ENCODE results near the gene NPHP3. TPM values are rescaled to one million over a fixed set of nuclear protein-coding genes. Genes with fewer than 3 reads are reported as not detected.

The NPHP3 gene
- total and polyA plus RNA-seq, 2 of the 4 experiments (the other 2 are of a cell fraction): 19.9 to 21.3 TPM

GRCh38 chr3:132735589-132735988 is 13.4 kb upstream of the NPHP3 start:
- Histone ChIP-seq H3K4me2 (ENCODE audit: low read depth, low read length) (no peak overlapping the region), H3K4me1 (ENCODE audit: control insufficient read depth, insufficient read depth, low read length) (no peaks in the 10 kb centered on the region), H3K9me1 (ENCODE audit: insufficient read depth, low read length) (no peaks in the 10 kb centered on the region), H4K5ac (ENCODE audit: low read depth, low read length) (no peak overlapping the region), H4K20me1 (ENCODE audit: insufficient read depth, low read length) (no peaks in the 10 kb centered on the region), H3K9me3 (ENCODE audit: control insufficient read depth, insufficient read depth, low read length) (no peaks in the 10 kb centered on the region), H2BK20ac (ENCODE audit: low read depth, low read length) (no peak overlapping the region), H3K23ac (ENCODE audit: low read depth, low read length) (no peak overlapping the region), H3K27me3 (ENCODE audit: control insufficient read depth, insufficient read depth, low read length) (peaks cover 12% of the 10 kb centered on the region), H3K14ac (replicated peaks; ENCODE audit: low read depth, low read length) (no peak overlapping the region), H2BK15ac (ENCODE audit: low read depth, low read length) (no peak overlapping the region), H4K91ac (ENCODE audit: insufficient read depth, low read depth, low read length) (no peak overlapping the region), H4K8ac (ENCODE audit: low read depth in 2 of 2, low read length in 2 of 2) (no peak overlapping the region), H2BK120ac (ENCODE audit: low read depth, low read length) (no peak overlapping the region), H3K36me3 (ENCODE audit: control insufficient read depth, insufficient read depth, low read length) (no peaks in the 10 kb centered on the region), H3K18ac (ENCODE audit: low read depth, low read length) (no peak overlapping the region), H3K4me3 (ENCODE audit: insufficient read depth, low read depth, low read length) (no peak overlapping the region), H2AK5ac (ENCODE audit: low read depth, low read length) (no peak overlapping the region), H2AFZ (replicated peaks; ENCODE audit: low read length, poor library complexity) (no peak overlapping the region), H3K4ac (ENCODE audit: low read depth, low read length) (no peak overlapping the region), H3K27ac (ENCODE audit: insufficient read depth, low read length) (no peak overlapping the region), H3K56ac (ENCODE audit: extremely low read depth, insufficient read depth, low read length) (no peak overlapping the region), H2BK5ac (ENCODE audit: low read depth, low read length, poor library complexity, severe bottlenecking) (no peak overlapping the region), H3K79me1 (ENCODE audit: low read depth in 1 of 2, low read length in 2 of 2) (no peaks in the 10 kb centered on the region), H2AK9ac (replicated peaks; ENCODE audit: low read depth, low read length, poor library complexity) (no peak overlapping the region), H3K9ac (ENCODE audit: low read depth, low read length) (no peak overlapping the region)
- intact Hi-C loops (cut with micrococcal nuclease): no loop called here
- TF ChIP-seq FOS (IDR thresholded peaks at IDR 0.05; ENCODE audit: low read depth, low read length) (no peak), CHD1 (IDR thresholded peaks at IDR 0.05; ENCODE audit: low read depth, low read length) (no peak), SMC3 (IDR thresholded peaks at IDR 0.05; ENCODE audit: low read depth, low read length) (no peak), USF2 (IDR thresholded peaks at IDR 0.05; ENCODE audit: low read depth, low read length) (no peak), BHLHE40 (IDR thresholded peaks at IDR 0.05; ENCODE audit: low read depth, low read length) (no peak), NFE2L2 (IDR thresholded peaks at IDR 0.05; ENCODE audit: low read depth, low read length) (no peak), CTCF (conservative IDR thresholded peaks at IDR 0.05; ENCODE audit: low read depth, low read length) (no peak), RFX5 (IDR thresholded peaks at IDR 0.05; ENCODE audit: low read depth, low read length) (no peak), RAD21 (IDR thresholded peaks at IDR 0.05; ENCODE audit: low read length) (no peak), RCOR1 (IDR thresholded peaks at IDR 0.05; ENCODE audit: insufficient replicate concordance, low read length) (no peak), MAFK (IDR thresholded peaks at IDR 0.05; ENCODE audit: low read depth, low read length) (no peak), MAZ (IDR thresholded peaks at IDR 0.05; ENCODE audit: borderline replicate concordance, low read depth, low read length) (no peak), CEBPB (IDR thresholded peaks at IDR 0.05; ENCODE audit: low read depth, low read length) (no peak), POLR2A (IDR thresholded peaks at IDR 0.05; ENCODE audit: low read depth, low read length) (no peak), MXI1 (IDR thresholded peaks at IDR 0.05; ENCODE audit: borderline replicate concordance, low read depth, low read length) (no peak)
- TF ChIP-seq, protein P1, sequence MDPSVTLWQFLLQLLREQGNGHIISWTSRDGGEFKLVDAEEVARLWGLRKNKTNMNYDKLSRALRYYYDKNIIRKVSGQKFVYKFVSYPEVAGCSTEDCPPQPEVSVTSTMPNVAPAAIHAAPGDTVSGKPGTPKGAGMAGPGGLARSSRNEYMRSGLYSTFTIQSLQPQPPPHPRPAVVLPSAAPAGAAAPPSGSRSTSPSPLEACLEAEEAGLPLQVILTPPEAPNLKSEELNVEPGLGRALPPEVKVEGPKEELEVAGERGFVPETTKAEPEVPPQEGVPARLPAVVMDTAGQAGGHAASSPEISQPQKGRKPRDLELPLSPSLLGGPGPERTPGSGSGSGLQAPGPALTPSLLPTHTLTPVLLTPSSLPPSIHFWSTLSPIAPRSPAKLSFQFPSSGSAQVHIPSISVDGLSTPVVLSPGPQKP (IDR thresholded peaks at IDR 0.05; ENCODE audit: borderline replicate concordance, low read depth, low read length): no peak
- ChIA-PET CTCF (no interaction called here), POLR2A (ENCODE audit: unreplicated experiment) (no interaction called here)
- in situ Hi-C loops (cut with MboI; ENCODE audit: low sequenced_read_pairs): loop anchor here (10.0 to 25.0 kb wide), 3 partner anchors 302 to 1202 kb away; partner anchors contain the start of gene TMEM108
- BruUV-seq (replicated peaks): no TSS peak
- dilution Hi-C loops (cut with HindIII; ENCODE audit: low sequenced_read_pairs, unreplicated experiment): no loop called here
- no peak for ATAC-seq (ENCODE audit: low read depth)
- DNase-seq: no peak
